Measurements from ENCODE around the gene IL10RB. TPM values are rescaled to one million over a fixed set of nuclear protein-coding genes. Genes with fewer than 3 reads are reported as not detected.

Gene IL10RB
- total and polyA plus RNA-seq, 2 donors (not counting 1 experiment from before 2014, with no cell fraction given) = 29.3 to 32.5 TPM

- ChIA-PET POLR2A (interaction anchor here (1.4 kb wide), 1 partner anchor 9 kb away, joined by 3 read pairs; the partner anchor contains the start of gene IFNAR1), CTCF (interaction anchor here (1.0 to 1.8 kb wide), 3 partner anchors 10 to 134 kb away, joined by 3 to 4 read pairs (median 3); partner anchors contain the start of gene IFNAR1)
- H3K27ac ChIP-seq (ENCODE audit: low read length in 2 of 2) = peak overlapping the region in 1 of 2 donors; percentile 74
- H3K9me3 ChIP-seq (ENCODE audit: control extremely low read depth in 1 of 3, control insufficient read depth in 2 of 3, insufficient read depth in 1 of 3, low read length in 2 of 3) = peaks cover 3 to 11% (median 10%) of the 10 kb centered on the region in 3 donors
- no peak overlapping the region for H3K9ac ChIP-seq (ENCODE audit: low read length)
- peaks cover 0 to 39% of the 10 kb centered on the region in 2 experiments for H3K36me3 ChIP-seq (replicated peaks in 1 of 2; ENCODE audit: control extremely low read depth in 1 of 2, control insufficient read depth in 1 of 2, extremely low read depth in 1 of 2, insufficient read depth in 2 of 2, low read length in 1 of 2)
- peaks cover 9% of the 10 kb centered on the region for H4K20me1 ChIP-seq (ENCODE audit: control insufficient read depth, insufficient read depth, low read length, poor library complexity, severe bottlenecking)
- Mint-ChIP-seq H3K27ac (peak overlapping the region; percentile 11), H3K4me1 (peaks cover 66% of the 10 kb centered on the region), H3K27me3 (no peaks in the 10 kb centered on the region), H3K4me3 (no peak overlapping the region), H3K9me3 (ENCODE audit: insufficient read depth) (no peaks in the 10 kb centered on the region)
- ATAC-seq (ENCODE audit: low read depth) (no peak), DNase-seq (no peak)
- TF ChIP-seq CTCF (IDR thresholded peaks at IDR 0.05) (no peak), EZH2 (IDR thresholded peaks at IDR 0.05; ENCODE audit: borderline replicate concordance, insufficient read depth, low read depth, low read length, poor library complexity, severe bottlenecking) (no peak)
- peaks cover 94% of the 10 kb centered on the region for H3K79me2 ChIP-seq (ENCODE audit: control insufficient read depth, insufficient read depth, low read length)
- no peaks in the 10 kb centered on the region for H3K27me3 ChIP-seq (replicated peaks in 1 of 4; ENCODE audit: control extremely low read depth in 1 of 4, control insufficient read depth in 3 of 4, insufficient read depth in 4 of 4, low read length in 3 of 4)
- no peak overlapping the region for H2AFZ ChIP-seq (ENCODE audit: insufficient read depth, low read depth, low read length, poor library complexity, severe bottlenecking)
- intact Hi-C loops (cut with micrococcal nuclease) = no loop called here
- peak overlapping the region; percentile 13 for H3K4me2 ChIP-seq (replicated peaks; ENCODE audit: low read depth, low read length, poor library complexity, severe bottlenecking)
- peaks cover 54 to 63% of the 10 kb centered on the region in 2 donors for H3K4me1 ChIP-seq (ENCODE audit: control insufficient read depth in 2 of 2, insufficient read depth in 2 of 2, low read length in 2 of 2)
- 30% methylated on average over 2 of the region's 4 CpGs for WGBS (ENCODE audit: insufficient coverage)
- H3K4me3 ChIP-seq (ENCODE audit: control extremely low read depth in 1 of 5, extremely low read depth in 1 of 5, insufficient read depth in 1 of 5, low read depth in 2 of 5, low read length in 4 of 5) = no peak overlapping the region
These were observed 68.0 kb downstream of the IL10RB start for GRCh38 chr21:33334191-33334590.

- WGBS (ENCODE audit: insufficient coverage) = no CpG with 5 or more reads among the region's 2 CpGs
- H3K4me1 Mint-ChIP-seq = peaks cover 65% of the 10 kb centered on the region
These were observed 68.7 kb downstream of the IL10RB start for GRCh38 chr21:33334824-33335223.

More at GRCh38 chr21:33334824-33335223, 68.7 kb downstream of the IL10RB start:
- Histone ChIP-seq H3K9me3 (ENCODE audit: control extremely low read depth in 1 of 3, control insufficient read depth in 2 of 3, insufficient read depth in 1 of 3, low read length in 2 of 3) (peaks cover 3 to 11% (median 10%) of the 10 kb centered on the region in 3 donors), H3K4me1 (ENCODE audit: control insufficient read depth in 2 of 2, insufficient read depth in 2 of 2, low read length in 2 of 2) (peaks cover 57 to 63% of the 10 kb centered on the region in 2 donors), H4K20me1 (ENCODE audit: control insufficient read depth, insufficient read depth, low read length, poor library complexity, severe bottlenecking) (peaks cover 9% of the 10 kb centered on the region), H3K4me2 (replicated peaks; ENCODE audit: low read depth, low read length, poor library complexity, severe bottlenecking) (no peak overlapping the region), H3K9ac (ENCODE audit: low read length) (no peak overlapping the region), H3K4me3 (ENCODE audit: control extremely low read depth in 1 of 5, extremely low read depth in 1 of 5, insufficient read depth in 1 of 5, low read depth in 2 of 5, low read length in 4 of 5) (no peak overlapping the region), H3K27me3 (replicated peaks in 1 of 4; ENCODE audit: control extremely low read depth in 1 of 4, control insufficient read depth in 3 of 4, insufficient read depth in 4 of 4, low read length in 3 of 4) (no peaks in the 10 kb centered on the region), H2AFZ (ENCODE audit: insufficient read depth, low read depth, low read length, poor library complexity, severe bottlenecking) (no peak overlapping the region), H3K36me3 (replicated peaks in 1 of 2; ENCODE audit: control extremely low read depth in 1 of 2, control insufficient read depth in 1 of 2, extremely low read depth in 1 of 2, insufficient read depth in 2 of 2, low read length in 1 of 2) (peaks cover 0 to 37% of the 10 kb centered on the region in 2 experiments), H3K27ac (ENCODE audit: low read length in 2 of 2) (peak overlapping the region in 1 of 2 donors; percentile 74), H3K79me2 (ENCODE audit: control insufficient read depth, insufficient read depth, low read length) (peaks cover 93% of the 10 kb centered on the region)
- intact Hi-C loops (cut with micrococcal nuclease) = no loop called here
- TF ChIP-seq CTCF (IDR thresholded peaks at IDR 0.05) = no peak
- no peak for TF ChIP-seq EZH2 (IDR thresholded peaks at IDR 0.05; ENCODE audit: borderline replicate concordance, insufficient read depth, low read depth, low read length, poor library complexity, severe bottlenecking)
- ChIA-PET CTCF (interaction anchor here (1.0 to 1.8 kb wide), 2 partner anchors 110 to 135 kb away, joined by 3 to 4 read pairs; no protein-coding TSS in a partner anchor), POLR2A (interaction anchor here (1.4 kb wide), 1 partner anchor 10 kb away, joined by 3 read pairs; the partner anchor contains the start of gene IFNAR1)
- Mint-ChIP-seq H3K9me3 (ENCODE audit: insufficient read depth) (no peaks in the 10 kb centered on the region), H3K4me3 (no peak overlapping the region), H3K27me3 (no peaks in the 10 kb centered on the region), H3K27ac (no peak overlapping the region)
- ATAC-seq (ENCODE audit: low read depth) (no peak), DNase-seq (no peak)
